ENCODE measurements around the gene PARVA.

GRCh38 chr11:12392672-12393071 is 15.3 kb downstream of the PARVA start:
- TF ChIP-seq RARB (CRISPR knock-in tag; IDR thresholded peaks at IDR 0.05) (no peak), TSHZ2 (CRISPR knock-in tag; IDR thresholded peaks at IDR 0.05) (no peak)
